IPS-18c (cell line): Measurements from ENCODE around the gene TOM1.
"Not testable (repeated sequence)": the region's sequence is repeated elsewhere in the genome, so short reads cannot be mapped to it uniquely, and the experiment has no call there.

Experiments
- H3K4me3 ChIP-seq: 2 replicates; pipeline ENCODE4 v1.7.0; 2013; ENCODE audit warnings: low read depth, mild to moderate bottlenecking, low read length, moderate library complexity; ENCODE audit not compliant: insufficient read depth
- H3K9me3 ChIP-seq: one replicate; pipeline ENCODE4 v1.6.1; 2013; ENCODE audit warnings: mild to moderate bottlenecking, low read length, moderate library complexity; ENCODE audit not compliant: control insufficient read depth, insufficient read depth

The TOM1 gene

DNA sequence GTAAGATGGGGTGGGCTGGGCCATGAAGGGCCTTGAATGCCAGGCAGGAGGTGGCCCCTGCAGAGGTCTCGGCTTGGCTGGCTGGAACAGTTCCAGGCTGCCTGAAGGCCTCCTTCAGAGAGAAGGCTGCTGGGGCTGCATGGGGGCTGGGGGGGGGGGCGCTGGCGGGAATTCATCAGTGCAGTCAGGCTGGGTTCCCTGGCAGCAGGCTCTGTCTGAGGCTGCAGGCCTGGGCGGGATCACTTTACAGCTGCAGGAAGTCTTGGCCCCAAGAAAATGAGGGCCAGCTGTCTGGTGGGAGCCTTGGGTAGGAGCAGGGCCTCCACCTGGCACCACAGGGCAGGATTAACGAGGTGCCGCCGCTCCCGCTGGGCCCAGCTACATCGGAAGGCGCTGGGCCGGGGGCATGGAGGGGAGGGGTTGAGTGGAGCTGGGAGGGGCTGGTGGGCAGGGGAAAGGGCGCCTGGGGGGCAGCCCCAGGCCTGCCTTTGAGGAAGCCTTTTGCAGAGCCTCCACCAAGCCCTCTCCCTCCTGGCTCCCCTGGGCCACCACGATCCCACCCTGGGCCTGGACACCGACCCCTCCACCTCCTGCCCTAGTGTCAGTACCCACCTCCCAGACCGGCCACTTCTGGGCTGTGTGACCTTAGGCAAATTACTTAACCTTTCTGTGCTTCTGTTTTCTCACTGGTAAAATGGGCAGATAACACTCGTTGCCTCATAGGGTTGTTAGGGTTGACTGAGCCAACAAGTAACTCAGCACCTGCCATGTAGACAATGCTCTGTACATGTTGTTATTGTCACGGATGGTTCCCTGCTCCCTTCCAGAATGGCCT, 50.2 kb downstream of the TOM1 start:
- Histone ChIP-seq H3K4me3 (no peak overlapping the region), H3K9me3 (peaks cover 2% of the 10 kb centered on the region)

DNA sequence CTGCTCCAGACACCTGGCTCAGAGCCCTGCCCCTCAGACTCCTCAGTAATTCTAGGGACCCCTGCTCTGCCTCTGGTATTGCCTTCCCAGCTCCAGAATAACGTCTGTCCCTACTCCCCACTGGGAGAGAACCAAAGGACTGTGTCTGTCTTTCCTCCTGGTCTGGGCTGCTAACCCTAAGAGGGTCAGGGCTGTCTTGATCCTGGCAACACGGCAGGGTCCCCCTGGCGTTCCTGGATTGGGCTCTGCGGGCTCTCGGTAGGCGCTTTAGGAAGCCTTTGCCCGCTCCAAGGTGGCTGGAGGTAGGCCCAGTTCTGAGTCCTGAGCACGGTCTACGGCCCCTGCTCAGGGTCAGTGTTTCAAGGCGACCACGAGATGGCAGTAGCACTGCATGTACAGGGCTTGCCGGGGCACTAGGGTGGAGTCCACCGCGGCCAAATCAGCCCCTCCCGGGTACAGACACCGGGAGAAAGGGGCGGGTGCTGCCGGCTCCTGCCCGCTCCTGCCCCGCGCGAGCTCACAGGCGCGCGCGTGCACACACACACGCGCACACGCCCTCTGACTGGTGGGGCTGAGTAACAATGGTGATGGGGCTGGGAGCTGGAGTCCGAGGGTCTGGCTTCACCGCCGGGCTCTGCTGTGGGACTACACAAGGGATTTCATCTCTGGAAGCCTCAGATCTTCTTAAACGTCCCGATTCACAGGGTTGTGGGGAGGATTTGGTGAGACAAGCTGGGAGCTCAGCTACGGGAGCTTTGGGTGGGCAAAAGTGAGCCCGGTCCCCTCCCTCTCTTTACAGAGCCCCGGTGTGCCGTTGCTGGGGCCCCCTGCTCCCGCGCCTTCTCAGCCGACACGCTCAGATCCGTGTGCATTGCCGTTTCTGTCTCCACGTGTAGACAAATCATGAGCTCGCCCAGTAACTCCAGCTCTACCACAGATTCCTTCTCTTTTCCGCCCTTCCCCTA, 51.1 kb downstream of the TOM1 start:
- Histone ChIP-seq H3K9me3 (peaks cover 4% of the 10 kb centered on the region), H3K4me3 (peak overlapping the region; percentile 74)

DNA sequence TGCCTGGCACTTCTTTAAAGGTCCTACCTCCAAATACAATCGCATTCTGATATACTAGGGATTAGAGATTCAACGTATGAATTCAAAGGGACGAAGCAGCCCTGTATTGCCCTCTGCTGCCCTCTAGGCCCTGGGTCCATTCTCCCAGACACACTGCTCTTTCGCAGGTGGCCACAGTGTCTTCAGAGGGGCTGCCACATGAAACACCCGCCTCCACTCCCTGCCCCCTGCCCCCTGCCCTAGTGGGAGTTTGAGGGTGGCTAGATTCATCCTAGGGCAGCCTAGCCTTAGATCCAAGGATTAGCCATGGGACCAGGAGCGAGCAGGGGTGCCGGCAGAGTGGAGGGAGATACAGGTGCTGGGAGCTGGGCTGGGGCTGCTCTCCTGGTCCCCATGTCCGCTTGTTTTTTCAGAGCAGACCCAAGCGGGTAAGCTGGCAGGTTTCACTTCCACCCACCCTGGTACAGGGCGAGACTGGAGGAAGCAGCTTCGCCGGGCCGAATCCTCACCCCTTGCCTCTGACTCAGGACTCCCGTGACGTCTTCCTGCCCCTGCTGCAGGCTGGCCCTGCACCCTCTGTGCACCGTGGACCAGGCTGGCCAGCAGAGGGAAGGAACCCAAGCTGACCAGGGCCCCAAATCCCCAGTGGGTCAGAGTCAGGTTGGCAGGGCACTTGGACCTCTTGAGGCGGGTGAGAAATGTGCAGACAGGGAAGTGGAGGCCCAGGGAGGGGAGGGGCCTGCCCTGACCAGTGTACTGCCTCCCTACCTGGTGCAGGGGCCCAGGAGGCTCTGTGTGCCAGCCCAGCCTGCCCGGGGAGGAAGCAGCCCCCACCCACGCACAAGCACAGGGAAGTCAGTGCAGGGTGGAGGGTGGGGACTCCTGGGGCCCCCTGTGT, 52.8 kb downstream of the TOM1 start:
- no peak overlapping the region for H3K4me3 ChIP-seq
- H3K9me3 ChIP-seq: peaks cover 4% of the 10 kb centered on the region

DNA sequence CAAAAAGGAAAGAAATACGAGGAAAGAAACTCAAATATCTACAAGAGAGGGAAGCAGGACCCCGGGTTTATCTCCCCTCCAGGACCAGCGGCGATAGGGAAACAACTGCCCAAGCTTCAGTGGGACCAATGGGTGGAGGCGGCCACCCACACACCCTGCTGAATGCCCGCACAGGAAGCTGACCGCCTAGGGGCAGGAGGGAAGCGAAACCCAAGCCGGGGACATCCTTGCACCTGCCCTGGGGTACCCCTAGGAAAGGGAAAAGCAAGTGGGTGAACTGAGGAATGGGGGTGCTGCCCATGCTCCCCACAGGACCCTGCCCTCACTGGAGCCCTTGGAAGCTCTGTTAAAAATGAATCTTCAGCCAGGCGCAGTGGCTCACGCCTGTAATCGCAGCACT, 53.6 kb downstream of the TOM1 start:
- Histone ChIP-seq H3K4me3 (no peak overlapping the region), H3K9me3 (peaks cover 4% of the 10 kb centered on the region)

DNA sequence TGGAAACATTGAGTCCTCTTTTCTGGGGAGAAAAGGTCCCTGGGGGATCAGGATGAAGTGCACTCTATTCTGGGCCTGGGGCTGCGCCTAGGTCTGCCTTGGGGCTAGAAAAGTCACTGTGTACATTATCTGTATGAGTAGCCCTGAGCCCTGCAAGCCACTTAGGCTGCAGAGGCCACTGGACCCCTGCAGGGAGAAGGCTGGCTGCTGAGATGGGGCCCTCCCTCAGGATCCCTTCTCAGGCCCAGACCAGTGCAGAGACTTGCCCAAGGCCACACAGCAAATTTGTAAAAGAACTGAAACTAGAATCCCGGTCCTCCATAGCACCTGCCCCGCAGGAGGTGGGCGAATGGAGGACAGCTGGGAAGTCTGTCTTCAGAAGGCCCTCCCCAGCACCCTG, 54.4 kb downstream of the TOM1 start:
- H3K9me3 ChIP-seq: peaks cover 2% of the 10 kb centered on the region
- H3K4me3 ChIP-seq: no peak overlapping the region

DNA sequence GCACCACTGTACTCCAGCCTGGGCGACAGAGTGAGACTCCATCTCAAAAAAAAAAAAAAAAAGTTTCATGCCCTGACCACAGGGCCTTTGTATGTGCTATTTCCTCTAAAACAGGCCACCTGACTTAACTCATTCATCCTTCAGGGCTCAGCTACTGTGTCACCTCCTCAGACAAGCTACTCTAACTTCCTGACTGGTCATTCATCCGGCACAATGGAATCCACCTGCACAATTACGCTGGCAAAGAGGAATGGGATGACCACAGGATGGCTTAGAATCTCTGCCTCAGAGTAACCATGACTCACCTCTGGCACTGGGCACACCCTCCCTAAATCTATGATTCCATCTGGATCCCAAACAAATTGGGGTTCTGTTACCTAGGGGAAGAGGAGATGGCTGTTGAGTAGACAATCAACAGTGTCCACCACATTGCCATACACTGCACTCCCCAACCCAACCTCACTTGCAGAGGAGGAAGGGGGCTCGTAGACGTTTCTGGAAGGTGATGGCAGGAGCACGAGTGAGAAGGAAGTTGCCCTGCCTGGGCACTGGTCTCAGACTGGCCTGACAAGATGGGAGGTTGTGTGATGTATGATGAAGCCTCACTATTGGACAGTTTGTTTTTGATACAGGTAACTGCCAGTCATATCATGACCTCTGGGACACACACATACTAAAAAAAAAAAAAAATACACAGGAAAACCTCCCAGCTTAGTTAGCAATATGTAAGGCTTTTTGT, 58.4 kb downstream of the TOM1 start:
- Histone ChIP-seq H3K9me3 (peaks cover 2% of the 10 kb centered on the region), H3K4me3 (no peak overlapping the region)

DNA sequence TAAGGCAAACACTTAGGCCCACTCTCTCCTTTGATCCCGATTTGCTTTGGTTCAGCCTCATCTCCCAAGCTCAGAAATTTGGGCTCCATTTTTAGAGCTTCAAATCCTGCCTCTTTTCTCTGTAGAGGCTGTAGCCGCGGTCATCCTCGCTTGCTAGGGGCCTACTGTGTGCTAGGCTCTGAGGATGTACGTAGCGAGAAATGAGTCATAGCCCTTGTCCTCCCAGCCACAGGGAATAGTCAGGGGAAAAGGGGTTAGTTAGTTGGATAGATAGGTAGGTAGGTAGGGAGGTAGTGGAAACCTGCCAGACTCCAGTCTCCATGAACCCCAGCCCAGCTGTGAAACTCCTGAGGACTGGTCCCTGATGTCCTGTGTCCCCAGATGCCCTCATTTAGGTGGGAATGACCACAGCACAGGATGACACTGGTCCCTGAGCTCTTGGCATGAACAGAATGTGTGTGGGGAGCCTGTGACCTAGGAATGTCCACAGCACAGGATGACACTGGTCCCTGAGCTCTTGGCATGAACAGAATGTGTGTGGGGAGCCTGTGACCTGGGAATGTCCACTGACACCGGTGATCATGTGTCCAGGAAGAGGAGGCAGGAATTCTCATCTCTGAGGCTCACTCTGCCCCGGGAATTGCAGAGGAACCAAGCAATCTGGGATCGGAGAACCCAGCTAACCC, 59.8 kb downstream of the TOM1 start:
- Histone ChIP-seq H3K9me3 (peaks cover 2% of the 10 kb centered on the region), H3K4me3 (no peak overlapping the region)

DNA sequence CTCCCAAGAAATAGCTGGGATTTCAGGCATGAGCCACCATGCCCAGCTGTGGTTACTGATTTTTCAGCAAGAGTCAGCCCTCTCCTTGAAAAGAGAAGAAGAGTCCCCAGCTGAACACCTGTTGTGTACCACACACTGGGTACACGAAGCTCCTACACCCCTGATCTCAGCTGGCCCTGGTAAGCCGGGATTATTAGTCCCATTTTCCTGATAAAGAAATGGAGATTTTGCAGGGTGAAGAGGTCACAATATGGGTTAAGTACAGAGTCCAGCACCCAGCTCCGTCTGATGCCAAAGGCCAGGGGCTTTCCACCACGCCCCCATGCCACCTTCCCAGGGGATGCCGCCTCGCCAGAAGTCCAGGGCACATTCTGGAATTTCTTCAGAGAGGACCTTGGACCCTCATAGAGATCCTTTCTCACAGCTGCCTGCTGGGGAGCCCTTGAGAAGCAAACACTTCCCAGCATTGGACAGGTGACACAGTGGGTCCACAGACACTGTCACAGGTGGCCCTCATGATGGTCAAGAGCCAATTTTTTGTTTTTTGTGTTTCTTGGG, 61.4 kb downstream of the TOM1 start:
- Histone ChIP-seq H3K9me3 (no peaks in the 10 kb centered on the region), H3K4me3 (no peak overlapping the region)

DNA sequence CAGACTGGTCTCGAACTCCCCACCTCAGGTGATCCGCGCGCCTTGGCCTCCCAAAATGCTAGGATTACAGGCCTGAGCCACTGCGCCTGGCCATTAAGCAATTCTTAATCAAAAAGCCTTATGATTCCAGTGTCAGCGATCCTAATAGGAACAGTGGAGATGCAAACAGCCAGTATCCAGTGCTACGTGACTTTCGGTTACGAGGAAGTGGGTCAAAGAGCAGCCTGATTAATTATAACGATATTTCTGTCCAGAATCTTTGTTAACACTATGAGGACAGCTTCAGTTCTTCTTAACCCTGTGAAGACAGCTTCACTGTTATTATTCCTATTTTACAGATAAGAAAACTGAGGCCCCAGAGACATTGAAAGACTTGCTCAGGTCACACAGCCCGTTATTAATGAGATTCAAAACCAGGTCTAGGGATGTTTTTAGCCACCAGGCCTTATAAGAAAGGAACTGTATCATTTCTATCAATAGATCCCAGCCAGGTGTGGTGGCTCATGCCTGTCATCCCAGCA, 63.9 kb downstream of the TOM1 start:
- Histone ChIP-seq H3K4me3 (no peak overlapping the region), H3K9me3 (no peaks in the 10 kb centered on the region)

DNA sequence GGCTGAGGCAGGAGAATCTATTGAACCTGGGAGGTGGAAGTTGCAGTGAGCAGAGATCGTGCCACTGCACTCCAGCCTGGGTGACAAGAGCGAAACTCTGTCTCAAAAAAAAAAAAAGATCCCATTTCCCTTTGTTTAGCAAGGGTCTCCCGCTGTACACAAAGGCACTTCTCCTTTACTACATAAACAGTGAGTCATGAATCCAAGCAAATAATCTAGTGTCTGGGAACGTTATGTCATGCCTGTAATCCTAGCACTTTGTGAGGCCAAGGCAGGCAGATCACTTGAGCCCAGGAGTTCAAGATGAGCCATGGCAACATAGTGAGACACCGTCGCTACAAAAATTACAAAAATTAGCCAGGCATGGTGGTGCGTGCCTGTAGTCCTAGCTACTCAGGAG, 64.5 kb downstream of the TOM1 start:
- not testable (repeated sequence) for H3K4me3 ChIP-seq, H3K9me3 ChIP-seq

DNA sequence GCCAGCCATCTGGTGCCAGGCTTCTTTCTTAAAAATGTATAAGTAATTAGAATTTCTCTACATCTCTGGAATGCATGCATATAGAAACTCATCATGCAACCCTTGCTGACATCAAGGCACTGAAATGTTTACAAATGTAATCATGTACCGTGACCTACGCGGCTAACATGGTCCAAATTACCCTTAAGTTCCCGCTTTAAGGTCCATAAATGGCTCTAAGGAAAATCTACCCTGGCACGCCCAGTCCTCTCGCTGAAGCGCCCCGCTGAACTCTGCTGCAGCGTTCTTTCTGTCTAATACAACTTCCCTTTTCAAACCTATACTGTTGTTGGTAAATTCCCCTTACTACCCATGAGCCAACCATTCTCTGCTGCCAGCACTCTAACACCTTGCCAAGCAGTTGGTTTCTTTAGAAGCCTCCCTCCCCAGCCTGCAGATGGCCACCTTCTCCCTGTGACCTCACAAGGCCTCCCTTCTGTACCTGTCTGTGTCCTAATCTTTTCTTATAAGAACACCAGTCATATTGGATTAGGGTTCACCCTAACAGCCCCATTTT, 67.7 kb downstream of the TOM1 start:
- Histone ChIP-seq H3K9me3 (no peaks in the 10 kb centered on the region), H3K4me3 (no peak overlapping the region)

DNA sequence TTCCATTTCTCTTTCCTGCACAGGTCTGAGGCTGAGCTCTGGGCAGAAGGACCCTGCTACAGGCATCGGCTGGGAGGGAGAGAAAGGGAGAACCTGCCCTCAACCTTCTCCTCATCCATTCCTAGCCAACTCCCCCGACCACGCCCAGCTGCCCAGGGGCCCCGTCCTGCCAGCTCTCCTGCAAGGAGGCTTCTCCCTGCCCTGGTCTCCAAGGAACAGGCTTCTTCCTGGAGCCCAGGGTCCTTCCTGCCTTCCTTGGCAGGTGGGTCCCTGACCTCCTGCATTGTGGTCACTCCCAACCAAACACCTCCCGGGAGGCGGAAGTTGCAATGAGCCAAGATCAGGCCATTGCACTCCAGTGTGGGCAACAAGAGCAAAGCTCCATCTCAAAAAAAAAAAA, 68.7 kb downstream of the TOM1 start:
- Histone ChIP-seq H3K9me3 (no peaks in the 10 kb centered on the region), H3K4me3 (no peak overlapping the region)

DNA sequence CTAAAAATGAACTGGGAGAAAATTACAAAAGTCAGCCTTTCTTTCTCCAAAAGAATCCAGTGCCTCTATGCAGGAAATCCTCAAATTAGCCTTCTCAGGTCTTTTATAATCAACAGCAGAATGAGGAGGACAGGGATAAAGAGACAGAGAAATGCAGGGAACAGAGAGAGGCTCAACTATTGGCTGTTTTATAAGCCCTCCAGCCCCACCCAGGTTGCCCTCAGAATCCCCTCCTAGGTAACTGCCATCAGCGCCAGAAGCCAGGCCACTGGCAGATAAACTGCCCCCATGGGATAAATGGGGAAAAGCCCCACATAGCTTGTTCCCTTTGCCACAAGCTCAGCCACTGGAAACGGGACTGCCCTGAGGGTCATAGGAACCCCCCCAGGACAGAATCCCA, 70.3 kb downstream of the TOM1 start:
- no peak overlapping the region for H3K4me3 ChIP-seq
- no peaks in the 10 kb centered on the region for H3K9me3 ChIP-seq

DNA sequence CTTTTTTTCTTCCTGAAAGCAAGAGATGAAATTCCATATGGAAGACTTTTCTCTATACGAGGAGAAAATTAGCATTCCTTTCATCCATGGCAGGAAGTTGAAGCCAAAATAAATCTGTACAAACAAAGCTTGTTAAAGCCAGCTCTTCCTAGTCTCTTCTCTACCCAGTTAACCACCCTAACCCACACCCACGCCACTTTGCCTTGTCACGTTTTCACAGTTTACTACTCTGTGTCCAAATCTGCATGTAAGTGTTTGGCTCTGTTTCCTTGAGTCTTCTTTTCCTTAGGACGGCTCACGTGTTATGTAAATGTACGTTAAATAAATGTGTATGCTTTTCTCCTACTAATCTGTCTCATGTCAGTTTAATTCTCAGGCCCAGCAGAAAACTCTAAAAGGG, 74.1 kb downstream of the TOM1 start:
- Histone ChIP-seq H3K4me3 (no peak overlapping the region), H3K9me3 (no peaks in the 10 kb centered on the region)

DNA sequence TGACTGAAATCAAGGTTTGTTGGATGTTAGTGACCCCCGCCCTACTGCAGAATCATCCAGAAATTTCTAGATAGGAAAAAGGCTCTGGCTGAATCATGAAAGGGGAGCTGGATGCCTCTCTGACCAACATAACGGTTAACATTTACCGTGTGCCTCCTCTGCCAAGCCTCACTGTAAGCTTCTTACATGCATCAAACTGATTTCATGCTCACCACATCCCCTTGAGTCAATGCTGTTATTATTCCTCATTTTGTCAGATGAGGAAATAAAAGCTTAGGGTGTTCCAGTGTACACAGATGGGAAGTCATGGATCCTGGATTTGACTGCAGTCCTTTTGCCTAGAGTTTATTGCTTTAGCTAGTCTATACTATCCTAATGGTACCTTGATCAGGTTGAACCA, 75.3 kb downstream of the TOM1 start:
- no peak overlapping the region for H3K4me3 ChIP-seq
- no peaks in the 10 kb centered on the region for H3K9me3 ChIP-seq
